GM13976 (cell line): Measurements from ENCODE around the gene AFAP1L2.
"Not testable (repeated sequence)": the region's sequence is repeated elsewhere in the genome, so short reads cannot be mapped to it uniquely, and the experiment has no call there.

Experiments used
- DNase-seq: peaks from one replicate; pipeline ENCODE4 v3.0.0; 2012; ENCODE audit warnings: low spot score
- CTCF ChIP-seq: IDR thresholded peaks from 2 replicates; pipeline ENCODE4 v1.5.1; 2012; ENCODE audit warnings: borderline replicate concordance, mild to moderate bottlenecking; ENCODE audit not compliant: insufficient read depth; ENCODE audit errors: extremely low read depth, missing control alignments, control extremely low read depth
- in situ Hi-C: fragments of 300-500 bp; cut with MboI; formaldehyde crosslinking; loops from one replicate; pipeline ENCODE4 v1.12.0; 2022; ENCODE audit warnings: low sequenced_read_pairs, mixed read lengths, inconsistent platforms; ENCODE audit not compliant: unreplicated experiment

The AFAP1L2 gene

GRCh38 chr10:114356751-114357514 is 47.4 kb downstream of the AFAP1L2 start:
- in situ Hi-C loops, result no loop called here

GRCh38 chr10:114356126-114356525 is 48.2 kb downstream of the AFAP1L2 start:
- in situ Hi-C loops, result no loop called here
- DNase-seq, result no peak

More at GRCh38 chr10:114356751-114357514, 47.4 kb downstream of the AFAP1L2 start:
- DNase-seq, result no peak
- TF ChIP-seq CTCF, result no peak

GRCh38 chr10:114353383-114353782 is 50.9 kb downstream of the AFAP1L2 start:
- TF ChIP-seq CTCF, result no peak
- in situ Hi-C loops, result no loop called here
- no peak for DNase-seq

More at GRCh38 chr10:114356126-114356525, 48.2 kb downstream of the AFAP1L2 start:
- TF ChIP-seq CTCF, result no peak

- no peak for DNase-seq
- no peak for TF ChIP-seq CTCF
- in situ Hi-C loops, result no loop called here
Observed at GRCh38 chr10:114352653-114353298, 51.5 kb downstream of the AFAP1L2 start.

GRCh38 chr10:114350751-114351150 is 53.6 kb downstream of the AFAP1L2 start:
- DNase-seq, result no peak
- in situ Hi-C loops, result no loop called here
- TF ChIP-seq CTCF, result no peak

GRCh38 chr10:114349522-114350215 is 54.6 kb downstream of the AFAP1L2 start:
- DNase-seq, result no peak
- in situ Hi-C loops, result no loop called here
- no peak for TF ChIP-seq CTCF

- in situ Hi-C loops, DNase-seq: not testable (repeated sequence)
Observed at GRCh38 chr10:114349071-114349470, 55.2 kb downstream of the AFAP1L2 start.
